Muscle of back (tissue), 11 donors: ENCODE results near the gene GAL3ST3. TPM values are rescaled to one million over a fixed set of nuclear protein-coding genes. Genes with fewer than 3 reads are reported as not detected.

Experiments used
- DNase-seq, 3 donors: peaks; one replicate each; pipeline versions ENCODE4 v3.0.0 to v3.0.0-alpha.2; 2013
- polyA plus RNA-seq, 10 donors: library from polyadenylated mRNA; unstranded; fragments of 120-200 nt; gene quantifications; one replicate each; pipeline ENCODE4 v1.2.1, GENCODE V29; 2013; ENCODE audit not compliant: insufficient read length in 10 of 10

GAL3ST3 gene
- polyA plus RNA-seq, 10 donors = 0.22 to 1.1 (median 0.57) TPM

DNA sequence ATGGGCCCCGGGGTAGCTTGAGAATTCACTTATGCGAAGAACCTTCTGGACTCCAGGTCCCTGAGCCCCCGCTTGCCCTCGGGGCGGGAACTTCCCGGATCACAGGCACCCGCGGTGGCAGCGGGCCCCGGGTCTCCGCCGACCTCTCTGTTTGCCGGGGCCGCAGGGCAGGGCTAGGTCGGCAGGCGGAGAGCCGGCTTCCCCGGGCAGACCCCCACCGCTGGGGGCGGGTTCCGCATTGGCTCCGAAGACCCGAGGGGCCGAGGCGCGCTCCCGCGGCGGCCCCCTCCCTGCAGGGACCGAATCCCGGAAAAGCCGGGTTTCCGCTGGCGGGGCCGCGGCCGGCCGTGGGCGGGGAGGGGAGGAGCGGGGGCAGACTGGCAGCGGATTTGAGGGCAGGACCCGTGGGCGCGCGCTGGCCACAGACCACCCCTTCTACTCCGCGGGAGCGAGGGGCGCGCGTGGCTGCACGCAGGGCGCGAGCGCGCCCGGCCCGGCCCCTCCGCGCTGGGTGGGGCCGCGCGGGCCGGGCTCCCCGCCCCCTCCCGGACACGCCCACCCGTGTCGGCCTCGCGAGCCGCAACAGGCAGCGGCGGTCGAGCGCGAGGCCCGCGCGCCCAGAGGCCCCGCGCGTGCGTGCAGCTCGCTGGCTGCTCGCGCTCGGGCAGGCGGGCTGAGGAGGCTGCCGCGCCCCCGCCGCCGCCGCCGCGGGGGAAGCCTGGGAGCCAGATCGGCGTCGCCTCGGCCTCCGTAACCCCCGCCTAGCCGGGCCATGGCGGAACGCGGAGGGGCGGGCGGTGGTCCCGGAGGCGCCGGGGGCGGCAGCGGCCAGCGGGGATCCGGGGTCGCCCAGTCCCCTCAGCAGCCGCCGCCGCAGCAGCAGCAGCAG is 21.0 kb upstream of the GAL3ST3 start, which contains the start of gene PACS1:
Gene PACS1, plus strand, starts transcription at position 558 of the 889 bp plus-strand sequence. Its CDS starts 215 bp downstream, at position 773.
- DNase-seq = peak; percentile 66 to 89 (median 87)

DNA sequence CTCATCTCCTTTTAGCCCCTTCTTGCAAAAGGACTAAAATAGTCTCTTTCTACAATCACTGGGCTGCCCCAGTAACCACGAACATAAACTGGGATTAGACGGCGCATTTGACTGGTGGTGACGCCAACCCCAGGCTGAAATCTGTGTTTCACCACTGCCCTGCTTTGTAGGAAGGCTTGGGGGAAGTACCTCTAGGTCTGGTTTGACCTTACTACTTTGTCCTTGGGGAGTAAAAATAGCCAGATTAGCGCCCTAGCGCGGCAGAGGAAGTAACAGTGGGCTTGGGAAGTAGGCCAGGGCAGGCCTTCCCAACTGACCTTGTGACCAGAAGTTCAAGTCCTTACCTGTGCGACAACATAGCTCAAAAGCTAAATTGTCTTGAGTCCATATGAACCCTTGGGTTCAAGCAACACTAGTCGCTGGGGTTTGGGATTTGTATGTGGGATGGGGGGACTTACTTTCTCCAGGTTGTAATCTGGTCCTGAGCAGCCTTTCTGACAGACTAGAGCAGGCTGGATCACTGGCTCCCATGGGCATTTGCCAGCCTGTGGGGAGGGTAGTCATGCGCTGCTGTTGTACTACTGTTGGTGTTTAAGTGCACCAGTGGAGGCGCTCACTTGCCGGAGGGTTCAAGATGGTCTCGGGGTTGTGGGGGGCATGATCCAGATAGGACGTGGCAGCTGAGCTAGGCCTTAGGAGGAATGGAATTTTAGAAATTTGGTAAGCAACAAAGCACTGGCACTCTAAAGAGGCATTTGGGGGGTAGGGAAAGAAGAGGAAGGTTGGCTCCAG is 20.2 kb upstream of the GAL3ST3 start:
- peak in 2 of 3 donors; percentile 37 to 38 for DNase-seq

DNA sequence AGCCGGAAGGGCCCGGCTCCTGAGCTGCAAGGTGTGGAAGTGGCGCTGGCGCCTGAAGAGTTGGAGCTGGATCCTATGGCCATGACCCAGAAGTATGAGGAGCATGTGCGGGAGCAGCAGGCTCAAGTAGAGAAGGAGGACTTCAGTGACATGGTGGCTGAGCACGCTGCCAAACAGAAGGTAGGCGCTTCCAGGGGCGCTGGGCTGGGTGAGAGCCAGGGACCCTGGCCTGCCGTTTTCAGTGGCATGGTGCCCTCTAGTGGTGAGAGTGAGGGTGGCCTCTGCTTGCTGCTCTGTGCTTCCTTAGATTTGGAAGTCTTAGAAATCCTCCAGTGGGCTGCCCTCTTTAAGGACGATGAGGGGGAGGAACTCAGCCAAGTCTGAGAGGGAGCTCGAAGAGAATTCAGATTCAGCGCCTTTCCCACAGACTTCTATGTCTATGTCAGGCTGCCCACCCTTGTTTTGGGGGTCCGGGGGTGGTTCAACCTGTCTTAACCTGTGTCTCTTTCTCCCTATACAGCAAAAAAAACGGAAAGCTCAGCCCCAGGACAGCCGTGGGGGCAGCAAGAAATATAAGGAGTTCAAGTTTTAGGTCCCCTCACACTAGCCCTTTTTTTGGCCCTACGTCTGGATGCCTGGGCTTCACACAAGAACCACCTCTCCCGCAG is 19.3 kb upstream of the GAL3ST3 start:
- peak; percentile 47 to 78 (median 71) for DNase-seq

DNA sequence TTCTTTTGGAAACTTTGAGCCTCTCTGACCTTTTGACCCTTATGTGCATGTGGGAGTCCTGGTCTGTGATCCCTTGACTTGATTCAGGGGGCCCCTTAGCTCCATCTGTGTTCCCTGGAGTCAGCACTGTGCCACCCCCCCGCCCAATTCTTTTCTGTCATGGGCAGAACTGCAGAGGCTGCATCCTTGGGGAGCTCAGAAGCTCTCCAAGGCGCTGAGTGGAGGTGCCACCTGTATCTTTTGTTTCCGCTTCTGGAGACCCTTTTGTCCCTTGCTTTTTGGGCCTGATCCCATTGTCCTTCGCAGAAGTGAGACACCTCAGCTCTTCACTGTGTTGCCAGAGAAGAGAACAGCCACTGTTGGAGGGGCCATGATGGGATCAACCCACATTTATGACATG is 18.7 kb upstream of the GAL3ST3 start:
- DNase-seq = no peak

DNA sequence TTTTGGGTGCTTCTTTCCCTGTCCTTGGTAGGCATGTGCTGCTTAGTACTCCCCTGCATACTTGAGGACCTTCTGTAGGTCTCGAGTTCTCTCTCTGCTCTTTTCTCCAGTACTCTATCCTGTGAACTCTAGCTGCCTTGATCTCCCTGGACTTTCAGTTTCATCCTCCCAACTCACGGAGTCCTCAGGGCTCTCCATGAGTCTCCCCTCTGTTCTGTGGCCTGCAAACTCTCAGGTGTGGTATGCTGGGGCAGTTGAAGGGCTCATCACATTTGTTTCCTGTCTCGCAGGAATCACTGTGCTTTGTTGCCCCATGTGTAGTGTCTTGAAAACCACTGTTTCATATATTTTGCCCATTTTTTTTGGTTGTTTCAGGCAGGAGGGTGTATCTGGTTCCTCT is 17.8 kb upstream of the GAL3ST3 start:
- no peak for DNase-seq

DNA sequence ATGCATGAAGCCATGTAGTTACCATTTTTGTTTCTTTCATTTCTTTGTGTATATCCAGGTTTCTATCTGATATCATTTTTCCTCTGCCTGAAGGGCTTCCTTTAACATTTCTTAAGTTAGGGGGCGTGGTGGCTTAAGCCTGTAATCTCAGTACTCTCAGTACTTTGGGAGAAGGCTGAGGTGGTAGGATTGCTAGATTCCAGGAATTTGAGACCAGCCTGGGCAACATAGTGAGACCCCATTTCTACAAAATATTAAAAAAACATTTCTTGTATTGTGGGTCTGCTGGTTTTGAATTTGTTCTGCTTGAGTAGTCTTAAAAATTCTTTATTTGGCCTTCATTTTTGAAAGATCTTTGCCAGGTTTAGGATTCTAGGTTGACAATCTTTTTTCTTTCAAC is 15.6 kb upstream of the GAL3ST3 start:
- DNase-seq = no peak

DNA sequence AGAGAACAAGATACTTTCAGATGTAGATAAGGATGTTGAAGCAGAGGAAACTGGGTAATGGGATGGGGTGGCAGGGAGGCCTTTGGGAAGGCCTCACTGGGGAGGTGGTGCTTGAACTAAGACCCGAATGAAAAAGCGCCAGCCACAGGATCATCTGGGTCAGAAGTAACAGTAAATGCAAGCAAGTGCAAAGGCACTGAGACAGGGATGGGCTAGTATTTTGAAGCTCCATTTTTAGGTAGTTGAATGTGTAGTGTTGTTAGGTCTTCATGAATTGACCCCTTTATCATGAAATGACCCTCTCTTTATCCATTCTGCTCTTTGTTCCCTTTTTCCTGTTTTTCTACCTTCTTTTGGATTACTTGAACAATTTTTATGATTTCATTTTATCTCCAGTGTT is 14.9 kb upstream of the GAL3ST3 start:
- DNase-seq = no peak

DNA sequence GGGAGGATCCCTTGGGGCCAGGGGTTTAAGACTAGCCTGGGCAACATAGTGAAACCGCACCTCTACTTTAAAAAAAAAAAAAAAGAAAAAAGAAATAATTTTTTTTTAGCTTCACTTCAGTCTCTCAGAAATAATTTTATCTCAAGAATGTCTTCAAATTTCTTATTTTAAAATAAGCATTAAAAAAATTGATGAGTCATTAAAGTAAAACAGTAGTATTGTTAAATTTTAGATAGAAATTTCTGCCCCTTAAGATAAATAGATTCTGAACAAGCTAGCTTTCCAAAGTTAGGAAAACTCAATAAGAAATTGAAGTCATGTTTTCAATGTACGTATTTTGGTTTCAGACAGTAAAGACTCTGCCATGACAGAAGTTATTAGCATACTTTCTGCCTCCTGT is 13.4 kb upstream of the GAL3ST3 start:
- DNase-seq = no peak

DNA sequence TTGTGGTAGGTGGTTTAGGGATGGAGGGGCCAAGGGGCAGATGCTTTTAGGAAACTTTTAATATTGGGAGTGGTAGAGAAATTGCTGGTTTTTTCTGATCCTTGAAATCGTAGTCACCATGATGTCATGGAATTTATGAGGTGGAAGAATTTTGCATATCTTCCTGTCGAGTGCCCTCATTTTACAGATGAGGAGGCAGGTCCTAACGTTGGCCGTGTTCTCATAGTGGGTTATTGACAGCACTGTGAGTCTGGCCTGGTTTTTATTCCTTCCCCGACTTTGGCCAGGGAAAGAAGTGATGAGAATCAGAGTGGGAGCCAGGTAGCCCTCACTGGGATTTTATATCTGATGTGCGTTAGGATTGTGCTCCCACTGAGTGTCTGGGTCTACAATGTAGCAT is 12.3 kb upstream of the GAL3ST3 start:
- no peak for DNase-seq

DNA sequence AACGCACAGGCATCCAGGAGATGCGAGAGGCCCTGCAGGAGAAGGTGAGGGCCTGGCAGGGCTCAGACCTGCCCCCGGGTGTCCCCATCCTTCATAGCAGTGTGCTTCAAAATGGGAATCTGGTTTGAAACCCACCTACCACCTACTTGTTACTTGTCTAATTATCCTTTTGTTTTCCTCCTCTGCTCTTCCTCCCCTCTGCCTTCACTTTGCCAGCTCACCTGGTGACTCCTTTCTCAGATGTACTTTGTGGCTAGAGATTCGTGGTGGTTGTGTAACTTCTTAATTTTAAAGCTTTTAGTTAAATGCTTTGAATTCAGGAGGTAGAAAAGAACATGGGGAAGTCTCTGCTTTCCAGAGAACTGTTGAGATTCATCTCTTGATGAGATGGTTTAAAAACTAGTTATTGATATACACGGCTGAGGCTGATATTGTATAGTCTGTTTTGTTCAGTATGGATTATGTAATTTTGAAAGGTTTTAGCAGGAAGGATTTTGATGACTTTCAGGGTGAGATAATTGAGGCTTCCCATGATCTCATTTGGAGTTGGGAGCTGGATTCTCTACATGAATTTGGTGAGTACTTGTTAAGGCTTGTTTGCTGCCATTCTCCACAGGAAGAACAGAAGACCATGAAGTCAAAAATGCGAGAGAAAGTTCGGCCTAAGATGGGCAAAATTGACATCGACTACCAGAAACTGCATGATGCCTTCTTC is 11.2 kb upstream of the GAL3ST3 start:
- DNase-seq = no peak

DNA sequence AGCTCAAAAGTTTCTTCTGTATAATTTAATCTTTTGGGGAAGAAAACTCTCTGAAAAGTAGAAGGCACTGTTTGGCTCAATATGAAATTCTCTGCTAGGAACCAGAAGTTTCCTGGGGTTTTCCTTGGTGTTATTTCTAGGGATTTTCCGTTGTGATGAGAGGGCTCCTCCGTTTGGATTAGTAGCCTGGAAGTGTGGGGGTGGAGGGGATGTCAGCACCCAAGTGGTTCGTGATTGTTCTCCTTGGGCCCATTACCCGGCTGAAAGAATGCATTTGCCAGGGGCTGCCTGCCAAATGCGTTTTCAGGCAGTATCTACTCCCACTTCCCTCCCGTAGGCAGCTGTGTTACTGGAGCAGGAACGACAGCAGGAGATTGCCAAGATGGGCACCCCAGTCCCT is 7.5 kb upstream of the GAL3ST3 start:
- DNase-seq = no peak

DNA sequence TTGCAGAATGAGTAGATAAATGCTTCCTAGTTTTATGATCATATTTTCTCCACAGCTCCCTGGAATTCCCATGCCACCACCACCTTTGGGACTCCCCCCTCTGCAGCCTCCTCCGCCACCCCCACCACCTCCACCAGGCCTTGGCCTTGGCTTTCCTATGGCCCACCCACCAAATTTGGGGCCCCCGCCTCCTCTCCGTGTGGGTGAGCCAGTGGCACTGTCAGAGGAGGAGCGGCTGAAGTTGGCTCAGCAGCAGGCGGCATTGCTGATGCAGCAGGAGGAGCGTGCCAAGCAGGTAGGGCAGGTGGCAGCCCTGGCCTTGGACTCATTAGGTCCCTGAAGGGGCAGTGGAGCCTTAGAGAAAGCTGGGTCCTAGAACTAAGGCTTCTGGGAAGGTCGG is 6.1 kb upstream of the GAL3ST3 start:
- DNase-seq = no peak

DNA sequence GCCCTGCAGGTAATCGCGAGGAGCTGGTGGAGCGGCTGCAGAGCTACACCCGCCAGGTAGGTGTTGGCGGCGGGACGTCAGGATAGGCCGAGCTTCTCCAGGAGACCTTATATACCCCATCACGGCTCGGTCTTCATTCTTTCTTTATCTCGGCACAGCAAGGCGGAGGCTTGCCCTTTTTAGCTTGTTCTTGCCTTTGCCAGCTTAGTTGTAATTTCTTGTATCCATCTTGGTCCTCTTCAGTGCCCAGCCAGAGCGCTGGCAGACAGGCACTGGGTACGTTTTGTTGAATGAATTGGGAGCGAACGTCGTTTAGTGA is 3.7 kb upstream of the GAL3ST3 start:
- no peak for DNase-seq

DNA sequence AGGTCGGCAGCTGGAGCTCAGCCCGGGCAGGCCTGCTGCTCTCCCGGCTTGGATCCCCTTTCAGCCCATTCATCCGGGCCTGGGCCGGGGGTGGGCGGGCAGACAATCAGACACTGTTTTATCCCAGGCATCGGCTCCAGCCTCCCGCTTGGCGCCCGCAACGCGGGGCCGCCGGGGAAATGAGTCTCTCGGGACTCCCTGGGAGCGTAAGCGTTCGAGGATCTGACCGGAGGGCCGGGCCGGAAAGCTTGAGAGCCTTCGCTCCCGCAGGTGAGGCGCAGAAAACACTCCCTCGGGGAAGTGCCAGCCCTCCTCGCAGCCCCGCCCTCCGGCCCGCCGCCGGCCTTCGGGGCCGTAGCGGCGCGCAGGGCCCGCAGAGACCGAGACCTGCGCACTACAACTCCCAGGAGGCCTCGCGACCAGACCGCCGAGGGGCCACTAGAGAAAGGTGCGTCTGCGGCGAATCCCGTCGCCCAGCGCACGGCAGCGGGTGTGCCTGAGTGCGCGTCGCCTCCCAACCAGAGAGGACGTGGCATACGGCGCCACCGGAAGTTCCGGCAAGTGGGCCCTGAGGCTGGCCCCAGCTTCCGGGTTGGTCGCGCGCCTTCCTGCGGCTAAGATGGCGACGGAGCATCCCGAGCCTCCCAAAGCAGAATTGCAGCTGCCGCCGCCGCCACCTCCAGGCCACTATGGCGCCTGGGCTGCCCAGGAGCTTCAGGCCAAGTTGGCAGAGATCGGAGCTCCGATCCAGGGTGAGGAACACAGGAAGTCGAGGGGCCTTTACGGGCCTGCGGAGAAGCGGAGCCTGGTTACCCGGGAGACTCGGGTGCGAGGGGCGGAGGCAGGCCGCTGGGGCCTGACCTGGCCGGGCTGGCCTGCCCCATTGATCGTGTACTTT is 3.1 kb upstream of the GAL3ST3 start, which contains the start of gene SF3B2:
Gene SF3B2, plus strand, starts transcription at position 599 of the 898 bp plus-strand sequence. Its CDS starts 21 bp downstream, at position 620.
- DNase-seq = peak; percentile 98 to 99 (median 98)

DNA sequence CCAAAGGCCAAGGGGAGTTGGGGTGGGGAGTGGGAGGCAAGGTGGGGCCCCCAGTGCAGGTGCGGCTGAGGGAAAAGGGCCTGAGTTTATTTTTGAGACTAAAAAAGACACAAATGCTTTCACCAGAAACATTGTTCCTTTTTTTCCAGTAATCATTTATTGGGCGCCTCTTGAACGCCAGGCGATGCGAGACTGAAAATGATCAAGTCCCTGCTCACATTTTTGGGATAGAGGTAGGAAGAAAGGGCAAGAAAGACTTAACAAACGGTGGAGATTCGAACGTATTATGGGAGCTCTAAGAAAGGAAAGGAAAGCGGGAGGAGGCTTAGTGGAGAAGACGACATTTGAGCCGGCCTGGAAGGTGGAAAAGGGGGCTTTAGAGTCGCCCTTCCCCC is 2.4 kb upstream of the GAL3ST3 start:
- DNase-seq = no peak

DNA sequence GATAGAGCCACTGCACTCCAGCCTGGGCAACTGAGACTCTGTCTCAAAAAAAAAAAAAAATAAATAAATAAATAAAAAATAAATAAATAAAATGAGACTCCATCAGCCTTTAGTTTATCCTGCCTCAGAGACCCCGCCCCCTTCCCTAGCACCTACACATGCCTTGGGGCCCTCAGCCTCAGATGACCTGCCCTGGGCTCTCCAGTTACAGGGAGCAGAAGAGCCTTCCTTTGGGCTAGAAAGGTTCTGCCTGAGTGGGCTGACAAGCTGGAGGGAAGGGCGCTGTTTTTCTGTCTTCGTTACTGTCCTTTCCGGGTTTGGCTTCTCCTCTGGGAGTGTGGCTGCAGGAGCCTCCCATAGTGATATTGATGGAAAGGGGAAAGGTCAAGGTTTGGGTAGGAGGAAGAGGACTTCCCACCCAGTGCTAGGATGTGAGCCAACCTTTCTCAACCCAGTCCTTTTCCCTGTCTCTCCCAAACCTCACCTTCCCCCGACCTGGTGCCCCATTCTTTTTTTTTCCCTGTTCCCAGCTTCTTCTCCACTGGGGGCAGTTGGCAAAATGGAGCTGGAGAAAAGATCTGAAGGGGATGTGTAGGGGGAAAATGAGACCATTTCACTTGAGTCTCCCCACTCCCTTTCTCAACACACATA is 1.7 kb upstream of the GAL3ST3 start:
- no peak for DNase-seq

DNA sequence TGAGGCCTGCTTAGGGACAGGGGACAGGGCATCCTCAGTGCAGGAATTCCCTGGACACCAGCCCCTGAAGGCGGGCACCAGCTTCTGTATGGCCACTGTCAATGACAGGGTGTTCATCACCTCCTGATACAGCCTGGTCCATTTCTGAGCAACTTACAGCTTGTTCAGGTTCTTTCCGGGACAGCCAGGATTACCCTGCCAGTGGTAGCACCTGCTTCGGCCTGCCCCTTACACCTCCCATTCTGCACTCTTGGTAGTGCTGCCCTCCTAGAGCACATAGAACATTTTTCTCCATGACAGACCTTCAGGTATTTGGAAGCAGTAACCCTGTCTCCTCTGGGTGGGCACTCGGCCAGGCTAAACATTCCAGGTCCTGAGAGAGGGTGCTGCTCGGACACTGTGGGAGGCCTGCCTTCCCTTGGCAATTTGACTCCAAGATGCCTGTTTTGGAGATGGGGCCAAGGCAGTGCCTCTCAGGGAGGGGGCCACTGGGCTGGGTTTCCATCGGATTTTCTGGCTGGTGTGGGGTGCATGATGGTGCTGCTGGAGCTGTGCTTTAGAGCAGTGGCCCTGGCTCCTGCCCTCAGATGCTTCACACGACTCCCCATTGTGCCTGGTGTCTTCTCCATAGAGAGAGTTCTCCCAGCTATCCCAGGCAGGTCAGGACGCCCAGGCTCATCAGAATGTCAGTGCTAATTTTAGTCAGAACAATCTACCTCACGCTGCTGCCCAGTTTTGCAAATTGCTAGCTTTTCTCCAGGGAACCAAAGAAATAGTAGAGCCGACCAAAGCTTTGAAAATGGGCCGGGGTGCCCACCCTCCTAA is 1.2 kb downstream of the GAL3ST3 start:
- no peak for DNase-seq

DNA sequence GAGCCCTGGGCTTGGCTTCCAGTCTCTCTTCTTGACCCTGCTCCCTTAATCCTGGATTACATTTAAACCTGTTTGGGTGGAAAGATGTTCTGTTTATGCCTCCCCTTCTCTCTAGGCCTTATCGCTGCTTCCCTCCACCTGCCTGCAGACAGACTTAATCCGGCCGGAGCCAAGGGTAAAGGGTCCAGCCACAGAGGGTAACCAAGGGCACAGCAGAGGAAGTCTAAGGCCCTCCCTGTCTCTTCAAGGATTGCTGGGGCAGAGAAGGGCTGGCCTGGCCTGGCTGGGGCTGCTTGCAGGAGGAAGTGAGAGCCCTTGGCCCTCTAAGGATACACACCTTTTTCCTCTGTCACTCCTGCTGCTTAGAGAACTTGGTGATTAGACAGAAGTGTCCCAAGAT is 2.1 kb downstream of the GAL3ST3 start:
- DNase-seq = no peak

DNA sequence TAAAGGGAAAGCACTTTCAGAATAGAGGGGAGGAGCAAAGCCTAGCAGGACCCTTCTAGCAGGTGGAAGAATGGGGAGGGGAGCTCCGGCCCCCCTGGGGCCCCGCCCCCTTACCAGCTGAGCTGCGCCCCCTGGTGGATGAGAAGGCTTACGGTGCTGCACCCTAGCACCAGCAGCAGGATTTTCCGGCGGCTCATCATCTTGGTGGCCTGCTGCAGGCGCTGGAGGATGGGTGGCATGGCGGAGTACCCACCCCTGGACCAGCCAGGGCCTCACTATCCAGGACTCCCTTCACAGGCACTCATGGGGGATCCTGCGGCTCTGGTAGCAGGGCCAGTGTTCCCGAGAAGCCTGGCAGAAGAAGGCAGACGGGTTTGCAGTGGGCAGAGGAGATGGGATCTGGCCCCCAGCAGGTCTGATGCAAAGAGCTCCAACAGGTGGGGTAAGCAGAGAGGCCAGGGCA is 3.8 kb downstream of the GAL3ST3 start:
- DNase-seq = peak; percentile 47 to 81 (median 80)
